Astrocyte (in vitro differentiated cells and primary cell): ENCODE results near the gene SH3PXD2B. TPM values are rescaled to one million over a fixed set of nuclear protein-coding genes. Genes with fewer than 3 reads are reported as not detected.
"Not testable (repeated sequence)": the region's sequence is repeated elsewhere in the genome, so short reads cannot be mapped to it uniquely, and the experiment has no call there.

Experiments
- DNase-seq: peaks from one replicate; pipeline ENCODE4 v3.0.0-alpha.2; 2010; ENCODE audit warnings: low read depth
- FAIRE-seq: peaks from 2 replicates; lab custom pipeline; 2011; peaks lifted over from hg19 to GRCh38; lab: Jason Lieb, UNC
- H2AFZ ChIP-seq: 2 replicates; pipeline ENCODE4 v1.6.0; 2012; ENCODE audit warnings: low read depth, low read length, inconsistent platforms
- H3K27ac ChIP-seq: 2 replicates; pipeline ENCODE4 v1.5.1; 2011; ENCODE audit warnings: low read depth, low read length, inconsistent platforms
- H3K27me3 ChIP-seq: 2 replicates; pipeline ENCODE4 v1.6.0; 2011; ENCODE audit warnings: low read length, inconsistent platforms; ENCODE audit not compliant: insufficient read depth
- H3K36me3 ChIP-seq: 2 replicates; pipeline ENCODE4 v1.5.1; 2011; ENCODE audit warnings: low read length, inconsistent platforms; ENCODE audit not compliant: insufficient read depth
- H3K4me1 ChIP-seq: 2 replicates; pipeline ENCODE4 v1.5.1; 2011; ENCODE audit warnings: low read length, inconsistent platforms; ENCODE audit not compliant: insufficient read depth
- H3K4me2 ChIP-seq: 2 replicates; pipeline ENCODE4 v1.6.0; 2012; ENCODE audit warnings: low read length, inconsistent platforms
- H3K4me3 ChIP-seq: 2 replicates; pipeline ENCODE4 v1.5.1; 2011; ENCODE audit warnings: low read depth, mild to moderate bottlenecking, low read length, inconsistent platforms; ENCODE audit not compliant: insufficient read depth
- H3K79me2 ChIP-seq: 2 replicates; pipeline ENCODE4 v1.6.0; 2012; ENCODE audit warnings: mild to moderate bottlenecking, low read length, inconsistent platforms; ENCODE audit not compliant: insufficient read depth
- H3K9ac ChIP-seq: 2 replicates; pipeline ENCODE4 v1.6.0; 2012; ENCODE audit warnings: mild to moderate bottlenecking, low read length, inconsistent platforms
- H3K9me3 ChIP-seq: 2 replicates; pipeline ENCODE4 v1.5.1; 2012; ENCODE audit warnings: low read depth, mild to moderate bottlenecking, low read length, inconsistent platforms; ENCODE audit not compliant: insufficient read depth
- H4K20me1 ChIP-seq: 2 replicates; pipeline ENCODE4 v1.6.0; 2012; ENCODE audit warnings: low read length, inconsistent platforms; ENCODE audit not compliant: insufficient read depth
- H3K27ac Mint-ChIP-seq: one replicate; pipeline ENCODE4 v1.8.0; 2021; ENCODE audit warnings: mild to moderate bottlenecking, mixed read lengths; ENCODE audit not compliant: unreplicated experiment
- H3K27me3 Mint-ChIP-seq: one replicate; pipeline ENCODE4 v1.8.0; 2021; ENCODE audit warnings: low read depth, mixed read lengths; ENCODE audit not compliant: unreplicated experiment
- H3K36me3 Mint-ChIP-seq: one replicate; pipeline ENCODE4 v1.8.0; 2021; ENCODE audit warnings: low read depth, mixed read lengths; ENCODE audit not compliant: unreplicated experiment
- H3K4me1 Mint-ChIP-seq: one replicate; pipeline ENCODE4 v1.8.0; 2021; ENCODE audit warnings: low read depth, mixed read lengths; ENCODE audit not compliant: unreplicated experiment
- H3K4me3 Mint-ChIP-seq: one replicate; pipeline ENCODE4 v1.8.0; 2021; ENCODE audit warnings: mild to moderate bottlenecking, moderate library complexity, mixed read lengths; ENCODE audit not compliant: unreplicated experiment
- H3K9me3 Mint-ChIP-seq: one replicate; pipeline ENCODE4 v1.8.0; 2021; ENCODE audit warnings: mild to moderate bottlenecking, mixed read lengths; ENCODE audit not compliant: unreplicated experiment
- EZH2 ChIP-seq: IDR thresholded peaks from 2 replicates; pipeline ENCODE4 v1.6.1; 2012; ENCODE audit warnings: mild to moderate bottlenecking, low read length, inconsistent platforms; ENCODE audit not compliant: insufficient read depth
- total RNA-seq: library from RNA; stranded (reverse); gene quantifications from 2 replicates; pipeline ENCODE4 v1.2.1, GENCODE V29; 2021
- TF ChIP-seq, protein P1 (sequence below): IDR thresholded peaks from 2 replicates; pipeline ENCODE4 v1.5.1; 2011; ENCODE audit warnings: low read depth, mild to moderate bottlenecking, inconsistent platforms, low read length, moderate library complexity; ENCODE audit not compliant: insufficient read depth

The SH3PXD2B gene
- total RNA-seq, 1 donor from 2014 or later: 66.0 TPM

DNA sequence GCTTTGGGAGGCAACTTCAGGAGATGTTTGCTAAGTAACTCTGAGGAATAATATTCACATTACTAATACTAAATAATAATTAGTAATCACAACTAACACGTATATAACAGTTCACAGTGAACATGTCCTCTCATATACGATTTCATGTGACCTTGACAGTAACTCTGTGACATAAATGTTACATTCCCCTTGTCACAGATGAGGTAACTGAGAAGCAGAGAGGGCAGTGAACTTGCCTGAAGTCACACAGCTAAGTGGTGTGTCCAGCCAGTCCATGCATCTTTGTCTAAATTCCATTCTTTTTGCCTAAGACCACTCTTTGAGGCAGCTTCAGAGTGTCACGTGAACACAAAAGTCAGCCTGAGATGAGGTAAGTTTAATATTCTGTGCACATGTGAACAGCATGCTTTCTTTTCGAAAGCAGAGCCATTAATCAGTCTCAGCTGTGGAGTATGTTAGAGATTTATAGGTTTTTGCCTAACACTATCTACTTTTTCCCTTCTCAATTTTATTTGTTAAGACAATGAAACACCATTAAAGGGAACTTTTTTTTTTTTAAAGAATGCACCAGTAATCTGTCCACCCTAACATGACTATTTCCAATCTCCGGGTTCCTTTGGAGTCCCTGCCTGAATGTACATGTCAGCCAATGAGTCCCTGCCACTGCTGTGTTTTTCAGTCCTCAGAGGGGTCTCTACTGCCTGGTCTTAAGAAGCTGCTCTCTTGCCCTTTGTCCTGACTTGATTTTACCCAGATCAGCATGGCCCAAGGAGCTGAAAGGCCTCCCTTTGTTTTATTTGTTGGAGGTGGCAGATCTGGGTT lies 43.5 kb downstream of the SH3PXD2B start:
- Mint-ChIP-seq H3K27me3 (no peaks in the 10 kb centered on the region), H3K4me3 (no peak overlapping the region), H3K9me3 (peaks cover 2% of the 10 kb centered on the region), H3K4me1 (peaks cover 40% of the 10 kb centered on the region), H3K27ac (no peak overlapping the region), H3K36me3 (peaks cover 12% of the 10 kb centered on the region)
- peak overlapping the region; percentile 37 for H3K27ac ChIP-seq
- no peaks in the 10 kb centered on the region for H3K79me2 ChIP-seq
- H3K4me1 ChIP-seq: peaks cover 58% of the 10 kb centered on the region
- H3K9me3 ChIP-seq: no peaks in the 10 kb centered on the region
- H4K20me1 ChIP-seq: peaks cover 66% of the 10 kb centered on the region
- H3K4me2 ChIP-seq: no peak overlapping the region
- FAIRE-seq (no peak), DNase-seq (peak; percentile 67)
- H3K4me3 ChIP-seq: no peak overlapping the region
- TF ChIP-seq EZH2: no peak
- TF ChIP-seq, protein P1, sequence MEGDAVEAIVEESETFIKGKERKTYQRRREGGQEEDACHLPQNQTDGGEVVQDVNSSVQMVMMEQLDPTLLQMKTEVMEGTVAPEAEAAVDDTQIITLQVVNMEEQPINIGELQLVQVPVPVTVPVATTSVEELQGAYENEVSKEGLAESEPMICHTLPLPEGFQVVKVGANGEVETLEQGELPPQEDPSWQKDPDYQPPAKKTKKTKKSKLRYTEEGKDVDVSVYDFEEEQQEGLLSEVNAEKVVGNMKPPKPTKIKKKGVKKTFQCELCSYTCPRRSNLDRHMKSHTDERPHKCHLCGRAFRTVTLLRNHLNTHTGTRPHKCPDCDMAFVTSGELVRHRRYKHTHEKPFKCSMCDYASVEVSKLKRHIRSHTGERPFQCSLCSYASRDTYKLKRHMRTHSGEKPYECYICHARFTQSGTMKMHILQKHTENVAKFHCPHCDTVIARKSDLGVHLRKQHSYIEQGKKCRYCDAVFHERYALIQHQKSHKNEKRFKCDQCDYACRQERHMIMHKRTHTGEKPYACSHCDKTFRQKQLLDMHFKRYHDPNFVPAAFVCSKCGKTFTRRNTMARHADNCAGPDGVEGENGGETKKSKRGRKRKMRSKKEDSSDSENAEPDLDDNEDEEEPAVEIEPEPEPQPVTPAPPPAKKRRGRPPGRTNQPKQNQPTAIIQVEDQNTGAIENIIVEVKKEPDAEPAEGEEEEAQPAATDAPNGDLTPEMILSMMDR: no peak
- H3K27me3 ChIP-seq: no peaks in the 10 kb centered on the region
- no peak overlapping the region for H2AFZ ChIP-seq
- H3K36me3 ChIP-seq: peaks cover 3% of the 10 kb centered on the region
- H3K9ac ChIP-seq: peak overlapping the region; percentile 23

DNA sequence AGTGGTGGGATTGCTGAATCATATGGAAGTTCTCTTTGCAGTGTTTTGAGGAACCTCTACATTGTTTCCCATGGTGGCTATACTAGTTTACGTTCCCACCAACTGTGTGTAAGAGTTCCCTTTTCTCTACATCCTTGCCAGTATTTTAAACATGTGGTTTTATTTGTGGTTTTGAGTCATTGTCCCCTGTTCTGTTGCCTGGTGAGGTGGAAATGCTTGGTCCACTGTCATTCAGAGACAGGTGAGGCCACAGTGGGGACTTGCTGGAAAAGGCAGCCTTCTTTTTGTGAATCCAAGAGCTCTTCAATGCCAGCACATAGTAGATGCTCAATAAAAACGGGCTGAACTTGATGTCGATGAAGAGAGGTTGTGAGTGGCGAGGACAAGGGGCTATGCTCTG lies 44.2 kb downstream of the SH3PXD2B start:
- peaks cover 40% of the 10 kb centered on the region for H3K4me1 Mint-ChIP-seq
- Histone ChIP-seq H2AFZ (no peak overlapping the region), H4K20me1 (peaks cover 66% of the 10 kb centered on the region), H3K27ac (peak overlapping the region; percentile 37), H3K4me1 (peaks cover 58% of the 10 kb centered on the region), H3K9me3 (no peaks in the 10 kb centered on the region), H3K4me2 (no peak overlapping the region), H3K27me3 (no peaks in the 10 kb centered on the region), H3K36me3 (peaks cover 10% of the 10 kb centered on the region), H3K4me3 (no peak overlapping the region), H3K9ac (no peak overlapping the region), H3K79me2 (no peaks in the 10 kb centered on the region)
- H3K27me3 Mint-ChIP-seq: no peaks in the 10 kb centered on the region
- DNase-seq: peak; percentile 86
- H3K36me3 Mint-ChIP-seq: peaks cover 14% of the 10 kb centered on the region
- H3K4me3 Mint-ChIP-seq: no peak overlapping the region
- peak; percentile 63 for FAIRE-seq
- peaks cover 2% of the 10 kb centered on the region for H3K9me3 Mint-ChIP-seq
- TF ChIP-seq, protein P1: no peak
- no peak for TF ChIP-seq EZH2
- H3K27ac Mint-ChIP-seq: no peak overlapping the region

DNA sequence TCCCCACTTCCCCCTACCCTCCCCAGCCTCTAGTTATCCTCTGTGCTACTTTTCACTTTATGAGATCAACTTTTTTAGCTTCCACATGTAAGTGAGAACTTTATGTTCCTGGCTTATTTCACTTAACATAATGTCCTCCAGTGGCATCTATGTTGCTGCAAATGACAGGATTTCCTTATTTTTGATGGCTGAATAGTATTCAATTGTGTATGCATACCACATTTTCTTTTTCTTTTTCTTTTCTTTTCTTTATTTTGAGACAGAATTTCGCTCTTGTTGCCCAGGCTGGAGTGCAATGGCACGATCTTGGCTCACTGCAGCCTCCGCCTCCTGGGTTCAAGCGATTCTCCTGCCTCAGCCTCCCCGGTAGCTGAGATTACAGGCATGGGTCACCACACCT lies 44.8 kb downstream of the SH3PXD2B start:
- Mint-ChIP-seq H3K27ac (peak overlapping the region; percentile 34), H3K4me1 (peaks cover 40% of the 10 kb centered on the region), H3K36me3 (peaks cover 21% of the 10 kb centered on the region)
- not testable (repeated sequence) for H2AFZ ChIP-seq, H3K4me3 Mint-ChIP-seq, DNase-seq, H3K27me3 Mint-ChIP-seq, H3K27me3 ChIP-seq, H3K9me3 ChIP-seq, H3K9me3 Mint-ChIP-seq, H3K4me2 ChIP-seq, H3K27ac ChIP-seq, H3K79me2 ChIP-seq, H3K9ac ChIP-seq, FAIRE-seq, H3K4me3 ChIP-seq
- Histone ChIP-seq H3K36me3 (peaks cover 17% of the 10 kb centered on the region), H4K20me1 (peaks cover 65% of the 10 kb centered on the region), H3K4me1 (peaks cover 55% of the 10 kb centered on the region)
